HG02885 (cell line): Measurements from ENCODE around the gene SEC22A.
"Not testable (repeated sequence)": the region's sequence is repeated elsewhere in the genome, so short reads cannot be mapped to it uniquely, and the experiment has no call there.

ENCODE experiments used
- ATAC-seq: cut with Tn5 transposase; IDR thresholded peaks from one replicate; pipeline ENCODE4 v1.9.1; 2021; ENCODE audit warnings: mild to moderate bottlenecking; ENCODE audit not compliant: unreplicated experiment, poor library complexity

SEC22A gene

GRCh38 chr3:123169492-123169929 lies 32.2 kb upstream of the SEC22A start:
- ATAC-seq, result no peak

GRCh38 chr3:123169930-123170329 lies 31.8 kb upstream of the SEC22A start:
- ATAC-seq, result no peak

GRCh38 chr3:123180791-123181190 lies 21.0 kb upstream of the SEC22A start:
- ATAC-seq, result no peak

GRCh38 chr3:123186695-123187094 lies 15.0 kb upstream of the SEC22A start:
- ATAC-seq, result no peak

- no peak for ATAC-seq
Observed at GRCh38 chr3:123188058-123188457, 13.7 kb upstream of the SEC22A start.

GRCh38 chr3:123193448-123194101 lies 8.2 kb upstream of the SEC22A start:
- ATAC-seq, result no peak

- ATAC-seq, result no peak
Observed at GRCh38 chr3:123194552-123194951, 7.2 kb upstream of the SEC22A start.

GRCh38 chr3:123198372-123198771 lies 3.4 kb upstream of the SEC22A start:
- ATAC-seq, result no peak

- ATAC-seq, result no peak
Observed at GRCh38 chr3:123201223-123201556, 553 bp upstream of the SEC22A start.

- ATAC-seq, result no peak
Observed at GRCh38 chr3:123202451-123202850, 708 bp downstream of the SEC22A start.

GRCh38 chr3:123218990-123219389 lies 17.2 kb downstream of the SEC22A start:
- ATAC-seq, result no peak

GRCh38 chr3:123221369-123221768 lies 19.6 kb downstream of the SEC22A start:
- not testable (repeated sequence) for ATAC-seq

- no peak for ATAC-seq
Observed at GRCh38 chr3:123225016-123225415, 23.3 kb downstream of the SEC22A start.

- no peak for ATAC-seq
Observed at GRCh38 chr3:123226549-123226948, 24.8 kb downstream of the SEC22A start.

GRCh38 chr3:123229145-123229544 lies 27.4 kb downstream of the SEC22A start:
- ATAC-seq, result no peak

GRCh38 chr3:123236902-123237301 lies 35.2 kb downstream of the SEC22A start:
- no peak for ATAC-seq

GRCh38 chr3:123239186-123239585 lies 37.4 kb downstream of the SEC22A start:
- not testable (repeated sequence) for ATAC-seq

GRCh38 chr3:123239756-123240155 lies 38.0 kb downstream of the SEC22A start:
- ATAC-seq, result no peak

GRCh38 chr3:123244128-123244527 lies 42.4 kb downstream of the SEC22A start:
- no peak for ATAC-seq

GRCh38 chr3:123246866-123247265 lies 45.1 kb downstream of the SEC22A start:
- no peak for ATAC-seq

- no peak for ATAC-seq
Observed at GRCh38 chr3:123256256-123256655, 54.5 kb downstream of the SEC22A start.

- ATAC-seq, result no peak
Observed at GRCh38 chr3:123258359-123258758, 56.6 kb downstream of the SEC22A start.
